Measurements from ENCODE around the gene PPP1R37.
"Not testable (repeated sequence)": the region's sequence is repeated elsewhere in the genome, so short reads cannot be mapped to it uniquely, and the experiment has no call there.

Gene PPP1R37

DNA sequence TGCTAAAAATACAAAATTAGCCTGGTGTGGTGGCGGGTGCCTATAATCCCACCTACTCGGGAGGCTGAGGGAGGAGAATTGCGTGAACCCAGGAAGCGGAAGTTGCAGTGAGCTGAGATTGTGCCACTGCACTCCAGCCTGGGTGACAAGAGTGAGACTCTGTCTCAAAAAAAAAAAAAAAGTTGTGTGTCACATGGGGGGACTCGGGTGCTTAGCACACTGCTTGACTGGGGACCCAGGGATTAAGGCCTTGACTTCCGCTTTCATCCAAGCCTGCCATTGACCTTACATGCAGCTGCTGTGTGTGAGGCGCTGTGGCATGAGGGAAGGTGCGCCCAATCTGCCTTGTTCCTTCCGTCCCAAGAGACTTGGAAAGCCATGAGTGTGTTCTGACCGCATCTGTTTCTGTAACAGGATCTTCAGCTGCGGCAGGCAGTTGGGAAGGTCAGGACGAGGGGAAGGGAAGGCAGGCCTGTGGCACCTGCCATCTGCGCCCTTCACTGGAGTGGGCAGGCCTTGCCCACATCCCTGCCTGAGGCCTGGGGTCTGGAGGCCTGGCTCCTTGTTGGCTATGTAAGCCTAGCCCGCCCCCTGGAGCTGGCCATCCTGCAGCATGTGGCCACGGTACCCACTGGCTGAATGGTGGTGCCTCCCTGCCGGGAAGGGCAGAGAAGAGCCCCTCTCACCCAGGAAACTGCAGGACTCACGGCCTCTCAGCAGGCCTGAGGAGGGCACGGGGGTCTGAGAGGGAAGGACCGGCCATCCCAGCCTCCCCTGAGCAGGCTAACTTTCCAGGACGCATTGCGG is 23.0 kb downstream of the PPP1R37 start:
- no peak for DNase-seq (ENCODE audit: low spot score)

DNA sequence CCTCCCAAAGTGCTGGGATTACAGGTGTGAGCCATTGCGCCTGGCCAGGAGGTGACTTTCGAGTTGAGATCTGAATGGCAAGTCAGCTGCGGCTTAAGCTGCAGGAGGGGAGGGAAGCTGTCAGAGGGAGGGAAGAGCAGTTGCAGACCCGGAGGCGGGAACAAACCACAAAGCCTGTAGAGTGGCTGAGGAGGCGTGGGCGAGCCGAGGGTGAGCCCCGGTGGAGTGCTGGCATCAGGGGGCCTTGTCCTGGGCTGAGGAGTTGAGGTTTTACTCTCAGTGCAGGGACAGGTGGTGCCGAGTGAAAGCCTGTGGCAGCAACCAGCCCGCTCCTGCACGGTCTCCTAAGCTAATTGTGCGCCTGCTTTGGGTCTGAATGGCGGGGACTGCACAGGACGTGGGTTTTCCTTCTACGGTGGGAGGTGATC is 24.2 kb downstream of the PPP1R37 start:
- no peak for DNase-seq (ENCODE audit: low spot score)

DNA sequence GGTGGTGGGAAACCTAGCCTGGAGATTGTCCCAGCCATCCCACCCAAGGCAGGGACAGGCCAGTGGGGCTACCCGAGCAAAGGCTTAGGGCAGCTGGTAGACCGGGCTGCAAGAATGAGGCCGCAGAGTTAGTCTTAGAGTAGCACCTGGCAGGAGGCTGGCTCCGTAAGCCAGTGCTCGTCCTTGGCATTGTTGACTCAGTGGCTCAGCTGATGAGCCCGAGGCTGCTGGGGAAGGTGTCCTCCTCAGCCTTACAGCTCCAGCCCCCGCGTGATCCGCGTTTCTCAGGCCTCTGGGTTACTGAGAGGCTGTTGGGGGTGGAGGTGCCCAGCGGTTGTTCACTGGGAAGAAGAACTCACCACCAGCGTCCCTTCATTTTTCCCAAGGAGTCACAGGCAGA is 24.7 kb downstream of the PPP1R37 start:
- no peak for DNase-seq (ENCODE audit: low spot score)

DNA sequence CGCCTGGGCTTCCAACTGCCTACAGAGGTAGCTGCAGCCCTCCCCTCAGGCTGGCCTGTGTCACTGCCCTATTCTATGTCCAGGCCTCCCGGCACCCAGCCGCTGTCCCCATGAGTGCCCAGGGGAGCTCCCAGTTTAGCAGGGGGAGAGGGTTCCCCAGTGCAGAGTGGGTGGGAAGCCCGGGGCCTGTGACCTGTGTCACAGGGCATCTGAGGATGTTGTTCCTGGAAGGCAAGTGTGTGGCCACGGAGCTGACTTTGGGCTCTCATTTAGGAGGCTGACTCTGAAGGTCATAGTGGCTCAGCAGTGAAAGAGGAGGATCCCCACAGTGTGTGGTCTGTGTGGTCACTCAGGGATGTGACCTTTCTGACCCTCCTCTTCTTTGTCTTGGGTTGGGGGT is 25.1 kb downstream of the PPP1R37 start:
- DNase-seq (ENCODE audit: low spot score): no peak

DNA sequence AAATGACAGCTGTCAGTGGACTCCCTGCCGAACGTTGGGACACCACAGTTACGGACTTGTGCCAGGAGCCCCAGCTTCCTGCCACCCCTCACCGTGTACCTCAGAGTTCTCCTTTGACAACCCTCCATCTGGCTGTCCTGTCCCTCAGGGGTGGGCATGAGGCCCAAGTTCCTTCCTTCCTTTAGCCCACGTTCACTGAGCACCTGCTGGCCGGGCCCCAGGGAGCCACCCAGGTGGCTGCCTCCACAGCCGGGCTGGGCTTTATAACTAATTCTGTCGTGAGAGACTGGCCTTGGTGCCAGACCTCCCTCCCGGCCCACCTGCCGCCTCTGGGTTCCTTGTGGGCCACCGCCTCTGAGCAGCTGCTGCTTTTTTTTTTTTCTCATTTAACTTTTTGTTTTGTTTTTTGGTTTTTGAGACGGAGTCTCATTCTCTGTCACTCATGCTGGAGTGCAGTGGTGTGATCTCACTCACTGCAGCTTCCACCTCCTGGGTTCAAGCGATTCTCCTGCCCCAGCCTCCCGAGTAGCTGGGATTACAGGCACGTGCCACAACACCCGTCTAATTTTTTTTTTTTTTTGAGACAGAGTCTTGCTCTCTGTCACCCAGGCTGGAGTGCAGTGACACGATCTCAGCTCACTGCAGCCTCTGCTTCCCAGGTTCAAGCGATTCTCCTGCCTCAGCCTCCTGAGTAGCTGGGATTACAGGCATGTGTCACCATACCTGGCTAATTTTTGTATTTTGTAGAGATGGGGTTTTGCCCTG is 25.8 kb downstream of the PPP1R37 start:
- DNase-seq (ENCODE audit: low spot score): not testable (repeated sequence)

DNA sequence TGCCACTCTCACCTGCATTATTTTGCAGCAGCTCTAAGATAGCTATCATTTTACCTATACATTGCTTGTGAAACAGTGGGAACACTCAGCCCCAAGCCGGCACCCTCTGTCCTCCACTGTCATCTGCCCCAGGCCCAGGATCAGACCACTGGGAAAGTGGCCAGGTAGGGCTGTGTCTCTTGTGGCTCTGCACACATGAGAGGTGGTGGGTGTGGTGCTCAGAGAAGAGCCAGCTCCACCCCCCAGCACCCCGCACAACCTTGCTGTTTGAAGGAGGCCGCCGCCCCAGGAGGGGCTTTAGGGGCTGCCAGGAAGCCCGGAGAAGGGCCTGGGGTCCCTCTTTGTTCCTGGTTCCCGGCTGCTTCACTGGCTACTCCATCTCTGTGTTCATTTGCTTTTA is 26.6 kb downstream of the PPP1R37 start:
- DNase-seq (ENCODE audit: low spot score): no peak

DNA sequence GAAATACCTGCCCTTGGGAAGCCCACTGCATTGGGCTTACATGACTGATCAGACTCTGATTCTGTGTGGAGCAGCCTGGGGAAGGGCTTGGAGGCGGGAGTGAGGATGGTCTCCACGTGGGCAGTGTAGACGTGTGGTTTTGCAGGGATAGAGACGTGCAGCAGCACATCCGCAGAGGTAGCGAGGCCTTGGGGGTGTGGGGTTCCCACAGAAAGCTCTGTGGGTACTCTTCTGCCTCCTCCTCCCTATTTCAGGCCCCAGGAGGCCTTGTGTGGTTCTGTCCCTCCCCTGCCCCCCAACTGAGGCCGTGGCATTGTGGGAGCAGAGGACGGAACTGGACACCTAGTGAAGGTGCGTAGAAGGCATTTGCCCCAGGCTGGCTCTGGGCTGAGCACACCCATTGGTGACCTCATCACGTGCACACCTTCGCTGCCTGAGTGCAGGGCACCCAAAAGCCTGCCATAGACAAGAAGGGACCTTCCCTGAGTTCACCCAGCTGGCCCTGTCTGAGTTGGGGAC is 28.9 kb downstream of the PPP1R37 start:
- DNase-seq (ENCODE audit: low spot score): no peak

DNA sequence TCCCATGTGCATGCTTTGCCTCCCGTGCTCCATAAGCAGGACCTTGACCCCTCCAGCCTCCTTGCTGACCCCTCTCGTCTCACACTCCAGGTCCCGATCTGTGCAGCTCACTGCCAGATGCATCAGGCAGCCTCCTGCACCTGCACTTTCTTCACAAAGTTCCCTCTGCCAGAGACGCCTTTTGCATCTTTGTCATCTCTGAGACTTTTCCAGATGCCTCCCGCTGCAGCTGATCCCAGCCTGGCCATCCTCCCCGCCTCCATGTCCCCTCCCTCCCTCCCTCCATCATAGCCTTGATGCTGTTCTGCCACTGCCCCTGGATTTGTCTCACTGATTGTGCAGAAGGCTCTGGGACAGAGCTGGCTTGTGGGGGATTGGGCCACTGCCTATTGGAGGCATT is 29.9 kb downstream of the PPP1R37 start:
- no peak for DNase-seq (ENCODE audit: low spot score)

DNA sequence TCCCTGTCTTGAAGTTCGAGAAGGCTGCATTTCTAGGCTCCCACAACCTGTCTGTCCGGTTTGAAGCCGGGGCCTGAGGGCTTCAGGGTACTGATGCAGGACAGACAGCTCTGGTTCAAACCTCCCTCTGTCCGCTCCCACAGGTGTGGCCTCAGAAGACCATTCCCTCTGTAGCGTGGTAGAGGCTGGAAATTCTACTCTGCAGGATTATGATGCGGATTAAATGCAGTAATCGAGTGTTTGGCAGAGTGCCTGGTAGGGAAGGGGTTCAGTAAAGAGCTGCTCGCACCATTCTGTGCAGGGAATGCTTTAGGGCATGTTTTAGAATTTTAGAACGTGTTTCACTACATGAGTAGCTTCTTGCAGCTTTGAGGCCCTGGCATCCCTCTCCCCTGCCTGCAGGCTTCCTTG is 30.5 kb downstream of the PPP1R37 start:
- no peak for DNase-seq (ENCODE audit: low spot score)

DNA sequence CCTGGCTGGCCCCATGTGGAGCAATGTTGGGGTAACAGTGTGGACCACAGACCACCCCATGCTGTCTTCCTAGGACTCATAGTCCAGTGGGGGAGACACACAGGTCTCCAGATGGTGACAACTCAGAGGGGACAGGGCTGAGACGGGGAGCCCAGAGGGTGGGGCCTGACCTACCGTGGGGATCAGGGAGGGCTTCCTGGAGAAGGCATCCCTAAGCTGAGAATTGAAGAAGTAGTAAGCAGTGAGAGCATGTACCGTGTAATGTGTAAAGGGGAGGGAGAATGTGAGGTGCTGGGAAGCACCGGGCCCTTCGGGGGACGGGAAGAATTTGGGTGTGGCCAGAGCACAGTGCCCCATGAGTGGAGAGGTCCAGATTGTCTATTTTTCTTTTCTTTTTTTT is 31.0 kb downstream of the PPP1R37 start:
- DNase-seq (ENCODE audit: low spot score): no peak

DNA sequence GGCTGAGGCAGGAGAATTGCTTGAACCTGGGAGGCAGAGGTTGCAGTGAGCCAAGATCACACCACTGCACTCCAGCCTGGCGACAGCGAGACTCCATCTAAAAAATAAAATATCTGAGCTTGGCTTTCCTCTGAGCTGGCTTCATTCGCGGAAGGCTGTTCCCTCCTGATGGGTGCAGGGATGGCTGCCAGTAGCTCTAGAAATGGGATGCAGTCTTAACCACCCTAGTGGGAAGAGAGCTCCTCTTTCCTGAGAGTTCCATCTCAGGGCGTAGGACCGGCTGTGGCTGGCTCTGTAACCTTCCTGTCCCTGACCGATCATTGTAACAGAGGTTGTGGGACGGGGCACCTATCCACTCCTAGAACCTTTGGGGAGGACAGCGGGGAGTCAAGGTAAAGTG is 32.4 kb downstream of the PPP1R37 start:
- DNase-seq (ENCODE audit: low spot score): no peak

DNA sequence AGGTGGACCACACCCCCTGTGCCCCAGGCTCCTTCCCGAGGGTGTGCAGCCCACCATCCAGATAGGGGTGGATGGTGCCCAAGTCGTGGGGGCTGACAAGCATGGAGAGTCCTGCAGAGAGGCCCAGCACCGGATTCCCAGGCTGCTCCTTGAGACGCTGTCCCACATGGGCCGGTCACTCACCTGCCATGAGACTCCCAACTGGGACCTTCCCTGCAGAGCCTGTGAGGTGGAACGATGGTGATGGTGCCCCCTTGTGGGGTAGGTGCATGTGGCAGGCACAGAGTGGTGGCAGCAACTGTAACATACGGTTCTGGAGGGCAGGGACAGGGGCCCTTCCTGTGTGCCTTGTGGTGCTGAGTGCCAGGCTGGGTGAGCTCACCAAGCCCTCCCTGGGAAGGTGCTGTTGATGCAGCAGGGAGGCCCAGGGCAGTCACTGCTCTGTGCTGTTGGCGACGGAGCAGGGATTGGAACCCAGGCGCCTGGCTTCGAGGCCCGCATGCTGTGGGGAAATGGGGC is 33.1 kb downstream of the PPP1R37 start:
- no peak for DNase-seq (ENCODE audit: low spot score)

DNA sequence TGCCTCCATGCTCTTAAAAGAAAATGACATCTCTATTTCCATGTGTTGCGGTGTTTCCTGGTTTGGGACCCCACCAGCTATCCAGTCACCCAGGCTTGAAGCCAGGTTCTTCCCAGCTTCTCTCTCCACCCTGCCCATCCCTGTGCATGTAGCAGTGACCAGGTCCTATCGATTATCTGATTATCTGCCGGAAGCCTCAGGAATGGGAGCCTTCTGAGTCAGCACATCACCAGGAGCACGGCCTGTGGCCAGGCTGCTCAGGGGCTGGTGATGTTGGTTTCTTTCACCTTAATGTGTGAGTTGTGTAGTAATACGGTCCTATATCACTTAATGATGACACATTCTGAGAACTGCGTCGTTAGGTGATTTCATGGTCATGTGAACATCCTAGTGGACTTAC is 33.7 kb downstream of the PPP1R37 start:
- DNase-seq (ENCODE audit: low spot score): no peak

DNA sequence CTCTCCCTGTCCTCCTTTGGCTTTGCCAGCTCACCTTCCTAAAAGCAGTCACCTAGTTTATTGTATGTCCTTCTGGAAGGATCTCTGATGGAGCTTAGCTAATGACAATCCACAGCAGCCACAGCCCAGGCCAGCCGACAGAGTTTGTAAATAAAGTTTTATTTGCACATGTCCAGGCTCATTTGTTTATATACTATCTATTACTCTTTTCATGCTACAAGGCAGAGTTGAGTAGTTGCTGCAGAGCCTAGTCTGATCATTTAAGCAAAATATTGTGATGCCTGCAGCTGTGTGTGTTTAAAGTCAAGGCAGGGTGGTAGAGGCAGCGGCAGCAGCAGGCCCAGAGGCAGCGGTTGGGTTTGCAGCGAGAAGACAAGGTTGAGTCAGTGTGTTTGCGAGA is 35.2 kb downstream of the PPP1R37 start:
- DNase-seq (ENCODE audit: low spot score): no peak

DNA sequence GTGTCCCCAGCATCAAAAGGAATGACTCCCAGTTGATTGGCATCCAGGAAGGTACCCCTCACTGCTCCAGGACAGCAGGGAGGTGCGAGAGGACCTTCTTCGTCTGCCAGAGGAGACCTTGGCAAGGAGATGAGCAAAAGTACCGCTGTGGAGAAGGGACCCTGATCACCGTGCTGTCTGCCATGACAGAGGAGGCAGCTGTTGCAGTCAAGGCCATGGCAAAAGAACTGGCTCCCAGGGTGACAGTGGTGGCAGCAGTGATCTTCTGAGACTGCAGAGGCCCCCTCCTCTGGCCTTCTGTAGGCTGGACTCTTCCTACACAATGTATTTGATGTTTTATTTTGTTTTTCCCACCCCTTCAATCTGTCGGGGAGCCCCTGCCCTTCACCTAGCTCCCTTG is 35.8 kb downstream of the PPP1R37 start:
- no peak for DNase-seq (ENCODE audit: low spot score)

DNA sequence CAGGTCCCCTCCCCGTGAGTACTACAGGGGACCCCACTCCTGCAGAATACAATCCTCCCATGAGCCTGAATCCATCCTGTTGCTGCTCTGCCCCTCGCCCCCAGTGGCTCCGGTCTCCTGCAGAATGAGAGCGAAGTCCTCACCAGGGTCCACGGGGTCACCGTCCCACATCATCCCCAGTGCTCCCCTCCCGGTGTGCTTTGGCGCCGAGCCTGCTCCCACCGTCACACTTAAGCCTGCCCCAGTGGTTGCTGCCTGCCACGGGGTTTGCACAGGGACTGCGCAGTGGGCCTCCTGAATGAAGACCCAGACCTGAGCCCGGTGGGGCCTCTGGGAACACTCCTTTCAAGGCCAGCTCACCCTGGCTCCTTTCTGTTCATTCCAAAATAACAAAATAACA is 37.3 kb downstream of the PPP1R37 start:
- DNase-seq (ENCODE audit: low spot score): no peak

DNA sequence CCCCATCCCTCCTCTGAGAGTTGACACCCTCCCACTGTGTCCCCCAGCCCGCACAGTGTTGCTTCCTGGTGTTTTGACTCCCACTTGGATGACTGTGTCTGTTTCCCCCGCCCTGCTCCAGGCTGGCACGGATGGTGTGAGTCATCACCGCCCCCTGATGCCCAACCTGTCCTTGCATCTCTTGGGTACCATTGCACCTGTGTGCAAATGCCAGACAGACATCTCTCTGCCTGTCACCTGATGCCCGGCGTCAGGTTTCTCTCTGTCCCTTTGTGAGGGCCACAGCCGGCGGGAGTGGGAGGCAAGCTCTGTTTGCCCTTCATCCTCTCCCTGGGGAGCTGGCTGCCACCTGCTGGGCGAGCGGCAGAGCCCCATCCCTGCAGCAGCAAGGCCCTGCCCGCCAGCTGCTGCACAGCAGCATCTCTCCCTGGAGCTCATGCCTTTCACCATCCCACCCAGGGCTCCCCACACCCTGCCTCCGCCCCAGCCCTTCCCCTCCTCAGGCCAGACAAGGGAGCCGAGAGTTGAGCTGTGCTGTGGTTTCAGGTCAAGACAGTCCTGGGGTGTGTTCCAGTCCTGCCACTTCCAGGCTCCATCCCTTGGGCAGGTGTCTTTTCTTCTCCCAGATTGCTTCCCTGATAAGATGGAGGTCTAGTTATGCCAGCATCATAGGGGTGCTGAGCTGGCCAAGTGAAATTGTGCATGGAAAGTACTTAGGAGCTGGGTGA is 38.1 kb downstream of the PPP1R37 start:
- DNase-seq (ENCODE audit: low spot score): peak; percentile 76

DNA sequence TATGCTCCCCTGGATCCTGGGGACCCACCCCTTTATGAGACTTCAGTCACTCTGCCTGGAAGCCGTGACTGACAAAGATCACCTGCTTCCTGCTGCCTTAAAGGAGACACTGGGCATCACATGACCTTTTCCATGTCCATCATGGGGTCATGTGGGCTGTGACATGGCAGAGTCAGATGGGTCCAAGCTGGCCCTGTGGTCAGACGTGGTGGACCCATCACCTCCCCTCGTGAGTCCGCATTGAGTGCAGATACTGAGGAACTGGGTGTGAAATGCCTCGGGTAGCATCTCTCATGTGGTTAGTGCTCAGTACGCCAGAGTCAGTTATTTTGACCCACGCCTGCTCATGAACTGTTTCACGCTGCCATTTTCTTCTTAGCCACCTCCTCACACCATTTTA is 40.7 kb downstream of the PPP1R37 start:
- no peak for DNase-seq (ENCODE audit: low spot score)

DNA sequence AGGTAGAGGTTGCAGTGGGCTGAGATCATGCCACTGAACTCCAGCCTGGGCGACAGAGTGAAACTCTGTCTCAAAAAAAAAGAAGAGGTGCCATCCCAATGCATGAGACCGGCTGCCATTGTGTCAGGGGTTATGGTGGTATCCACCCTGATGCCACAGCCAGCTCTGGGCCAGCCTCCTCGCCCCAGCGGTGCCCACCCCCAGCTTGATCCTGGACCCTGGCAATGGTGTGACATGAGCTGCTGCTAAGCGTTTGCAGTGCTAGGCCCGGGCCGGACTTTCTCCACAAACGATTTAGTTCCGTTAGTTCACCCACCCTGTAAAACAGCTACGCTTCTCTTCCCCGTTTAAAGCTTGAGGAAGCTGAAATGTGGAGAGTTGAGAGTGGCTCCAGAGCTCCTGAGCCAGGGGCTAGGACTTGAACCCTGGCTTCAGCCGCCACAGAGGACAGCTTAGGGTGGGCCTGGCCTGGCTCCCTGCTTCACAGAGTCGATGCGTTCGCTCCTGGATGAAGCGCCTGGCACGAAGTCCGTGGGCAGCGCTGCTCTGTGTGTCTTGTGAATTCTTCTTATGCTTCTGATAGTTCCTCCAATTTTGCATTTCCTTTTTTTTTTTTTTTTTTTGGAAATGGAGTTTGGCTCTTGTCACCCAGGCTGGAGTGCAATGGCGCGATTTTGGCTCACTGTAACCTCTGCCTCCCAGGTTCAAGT is 42.4 kb downstream of the PPP1R37 start:
- no peak for DNase-seq (ENCODE audit: low spot score)

DNA sequence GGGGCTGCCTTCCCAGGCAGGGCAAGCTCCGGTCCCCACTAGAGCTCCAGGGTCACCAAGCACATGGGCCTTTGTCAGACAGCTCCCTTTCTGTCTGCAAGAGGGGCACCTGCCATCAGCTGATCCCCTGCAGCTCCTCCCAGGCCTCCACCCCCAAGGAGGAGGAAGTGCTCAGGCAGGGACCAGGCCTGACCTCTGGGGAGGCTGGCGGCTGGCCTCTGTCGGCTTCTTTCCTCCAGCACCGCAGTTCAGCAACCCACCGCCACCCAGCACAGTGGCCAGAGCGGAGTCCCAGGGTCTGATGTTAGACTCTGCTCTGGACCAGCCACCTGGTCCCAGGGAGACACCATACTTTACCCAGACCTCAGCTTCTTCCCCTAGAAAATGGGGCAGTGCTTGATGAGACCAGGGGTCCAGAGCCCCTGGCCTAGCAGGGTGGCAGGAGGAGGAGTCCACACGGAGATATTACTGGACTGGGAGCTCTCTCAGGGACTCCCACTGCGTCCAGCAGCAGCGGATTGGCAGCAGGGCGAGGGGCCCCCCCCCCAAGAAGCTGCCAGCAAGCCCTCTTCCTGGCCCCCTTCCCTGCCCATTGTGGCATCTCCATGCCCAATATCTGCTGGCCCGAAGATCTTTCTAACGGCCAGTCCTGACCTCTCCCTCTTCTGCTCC is 43.7 kb downstream of the PPP1R37 start:
- DNase-seq (ENCODE audit: low spot score): no peak

DNA sequence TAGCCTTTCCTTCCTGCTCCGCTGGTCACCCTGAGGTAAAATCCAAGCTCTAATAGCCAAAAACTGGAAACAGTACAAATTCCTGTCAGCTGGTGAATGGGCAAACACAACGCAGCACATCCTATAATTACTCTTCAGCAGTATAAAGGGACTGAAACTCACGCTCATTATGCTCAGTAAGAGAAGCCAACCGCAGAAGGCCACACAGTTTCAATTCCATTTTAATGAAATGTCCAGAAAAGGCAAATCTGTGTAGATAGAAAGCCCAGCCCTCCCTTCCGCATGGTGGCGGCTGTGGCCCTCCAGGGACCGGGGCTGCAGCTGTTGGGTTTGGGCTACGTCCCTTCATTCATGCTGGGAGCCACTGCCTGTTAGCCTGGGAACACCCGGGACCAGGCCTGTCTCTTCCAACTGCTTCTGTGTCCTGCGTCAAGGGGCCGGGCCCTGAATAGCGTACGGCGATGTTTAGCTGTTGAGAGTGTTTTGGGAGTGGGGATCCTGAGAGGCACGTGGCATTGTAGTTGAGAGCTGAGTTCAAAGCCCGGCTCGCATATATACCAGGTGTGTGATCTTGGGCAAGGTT is 44.3 kb downstream of the PPP1R37 start:
- DNase-seq (ENCODE audit: low spot score): peak; percentile 39
